ENCODE measurements around the gene MEGF6.

GRCh38 chr1:3636531-3636930 is 25.2 kb upstream of the MEGF6 start:
- TF ChIP-seq CTCF (IDR thresholded peaks at IDR 0.05) = no peak
- TF ChIP-seq POLR2A (IDR thresholded peaks at IDR 0.05) = no peak

Measured in uterus (tissue), 2 donors.